Measurements from ENCODE around the gene FCN1.

DNA sequence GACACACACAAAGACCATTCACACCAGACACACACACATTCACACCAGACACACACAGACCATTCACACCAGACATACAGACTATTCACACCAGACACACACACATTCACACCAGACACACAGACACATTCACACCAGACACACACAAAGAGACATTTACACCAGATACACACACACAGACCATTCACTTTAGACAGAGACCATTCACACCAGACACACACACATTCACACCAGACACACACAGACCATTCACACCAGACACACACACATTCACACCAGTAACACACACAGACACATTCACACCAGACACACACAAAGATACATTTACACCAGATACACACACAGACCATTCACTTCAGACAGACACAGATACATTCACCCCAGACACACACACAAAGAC, 29.0 kb upstream of the FCN1 start:
- TF ChIP-seq CTCF (IDR thresholded peaks at IDR 0.05) (no peak), TAF1 (IDR thresholded peaks at IDR 0.05; ENCODE audit: borderline replicate concordance, low read depth, low read length) (no peak), MEF2A (IDR thresholded peaks at IDR 0.05; ENCODE audit: borderline replicate concordance, low read depth) (no peak), EP300 (IDR thresholded peaks at IDR 0.05; ENCODE audit: borderline replicate concordance in 1 of 2, low read depth in 1 of 2, low read length in 1 of 2) (no peak), CHD2 (IDR thresholded peaks at IDR 0.05; ENCODE audit: low read length, partially characterized antibody) (no peak), RCOR1 (IDR thresholded peaks at IDR 0.05; ENCODE audit: low read length) (no peak), MAX (IDR thresholded peaks at IDR 0.05; ENCODE audit: low read depth) (no peak), ELF1 (IDR thresholded peaks at IDR 0.05) (no peak), EZH2phosphoT487 (IDR thresholded peaks at IDR 0.05; ENCODE audit: borderline replicate concordance, low read depth) (no peak), SIN3A (IDR thresholded peaks at IDR 0.05; ENCODE audit: borderline replicate concordance, low read depth, low read length) (no peak), JUND (IDR thresholded peaks at IDR 0.05) (no peak)
- TF ChIP-seq, protein P1, sequence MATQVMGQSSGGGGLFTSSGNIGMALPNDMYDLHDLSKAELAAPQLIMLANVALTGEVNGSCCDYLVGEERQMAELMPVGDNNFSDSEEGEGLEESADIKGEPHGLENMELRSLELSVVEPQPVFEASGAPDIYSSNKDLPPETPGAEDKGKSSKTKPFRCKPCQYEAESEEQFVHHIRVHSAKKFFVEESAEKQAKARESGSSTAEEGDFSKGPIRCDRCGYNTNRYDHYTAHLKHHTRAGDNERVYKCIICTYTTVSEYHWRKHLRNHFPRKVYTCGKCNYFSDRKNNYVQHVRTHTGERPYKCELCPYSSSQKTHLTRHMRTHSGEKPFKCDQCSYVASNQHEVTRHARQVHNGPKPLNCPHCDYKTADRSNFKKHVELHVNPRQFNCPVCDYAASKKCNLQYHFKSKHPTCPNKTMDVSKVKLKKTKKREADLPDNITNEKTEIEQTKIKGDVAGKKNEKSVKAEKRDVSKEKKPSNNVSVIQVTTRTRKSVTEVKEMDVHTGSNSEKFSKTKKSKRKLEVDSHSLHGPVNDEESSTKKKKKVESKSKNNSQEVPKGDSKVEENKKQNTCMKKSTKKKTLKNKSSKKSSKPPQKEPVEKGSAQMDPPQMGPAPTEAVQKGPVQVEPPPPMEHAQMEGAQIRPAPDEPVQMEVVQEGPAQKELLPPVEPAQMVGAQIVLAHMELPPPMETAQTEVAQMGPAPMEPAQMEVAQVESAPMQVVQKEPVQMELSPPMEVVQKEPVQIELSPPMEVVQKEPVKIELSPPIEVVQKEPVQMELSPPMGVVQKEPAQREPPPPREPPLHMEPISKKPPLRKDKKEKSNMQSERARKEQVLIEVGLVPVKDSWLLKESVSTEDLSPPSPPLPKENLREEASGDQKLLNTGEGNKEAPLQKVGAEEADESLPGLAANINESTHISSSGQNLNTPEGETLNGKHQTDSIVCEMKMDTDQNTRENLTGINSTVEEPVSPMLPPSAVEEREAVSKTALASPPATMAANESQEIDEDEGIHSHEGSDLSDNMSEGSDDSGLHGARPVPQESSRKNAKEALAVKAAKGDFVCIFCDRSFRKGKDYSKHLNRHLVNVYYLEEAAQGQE (IDR thresholded peaks at IDR 0.05; ENCODE audit: low read depth, low read length) = no peak

Measured in SK-N-SH (cell line).